HG03565 (cell line): ENCODE measurements around the gene MPV17.
"Not testable (repeated sequence)": the region's sequence is repeated elsewhere in the genome, so short reads cannot be mapped to it uniquely, and the experiment has no call there.

Source experiments
- ATAC-seq: cut with Tn5 transposase; IDR thresholded peaks from one replicate; pipeline ENCODE4 v1.9.1; 2021; ENCODE audit warnings: mild to moderate bottlenecking, moderate library complexity; ENCODE audit not compliant: unreplicated experiment

Gene MPV17

GRCh38 chr2:27270131-27270530 lies 52.8 kb downstream of the MPV17 start:
- no peak for ATAC-seq

- ATAC-seq, result not testable (repeated sequence)
Measured at GRCh38 chr2:27268296-27268695, 54.6 kb downstream of the MPV17 start.

- ATAC-seq, result no peak
Measured at GRCh38 chr2:27265536-27265870, 57.4 kb downstream of the MPV17 start.

- ATAC-seq, result no peak
Measured at GRCh38 chr2:27264753-27265535, 58.0 kb downstream of the MPV17 start.

- ATAC-seq, result no peak
Measured at GRCh38 chr2:27264253-27264752, 58.6 kb downstream of the MPV17 start.

- no peak for ATAC-seq
Measured at GRCh38 chr2:27263287-27264252, 59.3 kb downstream of the MPV17 start.

GRCh38 chr2:27262379-27263286 lies 60.3 kb downstream of the MPV17 start, which contains the start of gene SLC30A3:
TSS of gene SLC30A3 (minus strand) at chr2:27263047. CDS start at chr2:27262906, 141 bp downstream.
- no peak for ATAC-seq

GRCh38 chr2:27261926-27262298 lies 61.0 kb downstream of the MPV17 start:
- ATAC-seq, result no peak

GRCh38 chr2:27261241-27261925 lies 61.5 kb downstream of the MPV17 start:
- no peak for ATAC-seq
